ENCODE data around the gene CSNK1A1.
"Not testable (repeated sequence)": the region's sequence is repeated elsewhere in the genome, so short reads cannot be mapped to it uniquely, and the experiment has no call there.

CSNK1A1 gene

DNA sequence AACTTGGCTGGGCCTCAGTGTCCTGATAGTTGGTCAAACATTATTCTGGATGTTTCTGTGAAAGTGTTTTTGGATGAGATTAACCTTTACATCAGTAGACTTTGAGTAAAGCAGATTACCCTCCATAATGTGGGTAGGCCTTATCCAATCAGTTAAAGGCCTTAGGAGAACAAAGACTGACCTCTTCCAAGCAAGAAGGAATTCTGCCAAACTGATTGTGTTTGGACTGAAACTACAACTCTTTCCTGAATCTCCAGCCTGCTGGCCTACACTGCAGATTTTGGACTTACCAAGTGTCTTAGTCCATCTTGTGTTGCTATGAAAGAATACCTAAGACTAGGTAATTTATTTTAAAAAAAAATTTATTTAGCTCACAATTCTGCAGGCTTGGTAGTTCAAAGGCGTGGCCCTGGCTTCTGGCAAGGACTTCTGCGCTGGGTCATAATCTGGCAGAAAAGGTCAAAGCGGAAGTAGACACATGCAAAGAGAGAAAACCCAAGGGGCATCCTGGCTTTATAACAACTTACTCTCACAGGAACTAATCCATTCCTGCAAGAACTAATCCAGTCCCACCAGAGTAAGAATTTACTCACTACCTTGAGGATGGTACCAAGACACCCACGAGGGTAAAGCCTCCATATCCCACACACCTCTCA is 21.5 kb upstream of the CSNK1A1 start:
- no peak for DNase-seq (ENCODE audit: low read depth in 2 of 2)

DNA sequence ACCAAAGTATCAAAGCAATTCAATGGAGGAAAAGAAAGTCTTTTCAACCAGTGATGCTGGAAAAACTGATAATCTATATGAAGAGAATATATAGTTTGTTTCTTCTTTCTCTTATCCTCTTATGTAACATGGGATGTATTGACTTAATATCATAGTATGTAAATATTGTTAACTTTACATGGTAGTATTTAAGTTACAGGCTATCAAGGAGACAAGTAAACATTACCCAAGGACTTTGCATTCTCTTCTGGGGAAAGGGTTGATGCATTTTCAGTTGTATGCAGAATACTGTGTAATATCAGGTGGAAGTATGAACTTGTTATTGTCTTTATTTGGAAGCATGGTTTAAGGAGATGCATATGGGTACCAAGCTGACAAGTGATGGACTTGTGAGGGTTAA is 20.9 kb upstream of the CSNK1A1 start:
- DNase-seq (ENCODE audit: low read depth in 2 of 2): no peak

DNA sequence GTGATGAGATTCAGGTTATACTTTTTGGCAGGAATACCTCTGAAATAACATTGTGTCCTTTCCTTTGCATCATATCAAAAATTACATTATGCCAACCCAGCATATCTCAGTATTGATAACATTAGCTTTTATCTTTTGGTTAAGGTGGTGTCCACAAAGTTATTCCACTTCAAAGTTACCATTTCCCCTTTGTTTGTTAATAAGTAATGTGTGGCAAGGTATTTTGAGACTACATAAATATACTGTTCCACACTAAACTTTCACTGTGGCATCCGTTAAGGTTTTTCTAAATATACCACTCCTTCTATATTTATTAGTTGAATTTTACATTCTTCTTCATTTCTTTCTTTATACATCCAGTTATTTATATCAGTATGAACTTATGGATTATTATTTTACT is 16.0 kb upstream of the CSNK1A1 start:
- no peak for DNase-seq (ENCODE audit: low read depth in 2 of 2)

DNA sequence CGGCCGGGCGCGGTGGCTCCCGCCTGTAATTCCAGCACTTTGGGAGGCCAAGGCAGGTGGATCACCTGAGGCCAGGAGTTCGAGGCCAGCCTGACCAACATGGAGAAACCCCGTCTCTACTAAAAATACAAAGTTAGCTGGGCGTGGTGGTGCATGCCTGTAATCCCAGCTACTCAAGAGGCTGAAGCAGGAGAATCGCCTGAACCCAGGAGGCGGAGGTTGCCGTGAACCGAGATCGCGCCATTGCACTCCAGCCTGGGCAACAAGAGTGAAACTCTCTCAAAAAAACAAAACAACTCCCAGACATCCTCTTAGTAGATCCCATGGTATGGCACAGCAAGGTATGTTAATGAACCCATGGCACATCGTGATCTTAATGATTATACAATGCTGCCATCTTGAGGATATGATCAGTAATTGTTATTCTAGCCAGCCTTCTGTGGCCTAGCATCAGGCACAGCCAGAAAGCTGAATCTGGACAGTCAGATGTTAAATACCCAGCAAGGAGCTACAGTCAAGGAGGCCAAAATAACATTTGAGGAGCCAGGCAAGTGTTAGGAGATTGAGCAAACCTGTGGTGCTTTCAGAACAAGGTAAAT is 13.4 kb upstream of the CSNK1A1 start:
- not testable (repeated sequence) for DNase-seq (ENCODE audit: low read depth in 2 of 2)

DNA sequence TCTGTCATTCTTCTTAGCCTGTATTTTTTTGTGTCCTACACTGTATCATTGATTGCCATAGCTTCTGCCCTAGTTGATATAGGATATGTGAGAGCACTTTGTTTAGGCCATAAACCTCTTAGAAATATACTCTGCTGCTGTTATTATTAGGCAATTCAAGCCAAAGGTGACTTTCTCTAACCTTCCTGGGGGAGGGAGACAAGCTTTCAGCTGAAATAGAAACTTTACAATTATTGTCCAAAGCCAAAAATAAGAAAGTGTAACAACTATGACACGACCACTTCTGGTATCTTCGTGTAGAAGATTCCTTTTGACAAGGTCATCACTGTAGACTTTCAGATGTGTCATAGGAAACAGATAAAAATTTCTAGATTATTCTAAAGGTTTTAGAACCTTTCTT is 12.2 kb upstream of the CSNK1A1 start:
- no peak for DNase-seq (ENCODE audit: low read depth in 2 of 2)

DNA sequence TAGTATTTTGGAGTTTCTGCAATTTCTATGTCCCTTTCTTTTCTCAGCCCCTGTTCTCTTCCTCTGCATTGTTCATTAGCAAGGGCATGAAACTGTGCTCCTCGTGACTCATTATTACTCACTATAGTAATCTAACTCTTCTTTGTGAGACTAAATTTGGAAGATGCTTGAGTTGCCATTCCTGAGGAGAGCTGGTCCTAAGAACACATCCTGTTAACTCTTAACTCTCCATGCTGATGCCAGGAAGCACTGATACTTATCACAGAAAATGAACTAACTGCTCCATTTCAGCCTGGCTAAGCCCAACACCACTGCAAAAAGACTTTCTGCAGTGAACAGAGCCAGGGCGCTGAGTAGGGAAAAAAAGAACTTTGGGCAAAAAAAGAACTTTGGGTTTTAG is 10.6 kb upstream of the CSNK1A1 start:
- DNase-seq (ENCODE audit: low read depth in 2 of 2): no peak

DNA sequence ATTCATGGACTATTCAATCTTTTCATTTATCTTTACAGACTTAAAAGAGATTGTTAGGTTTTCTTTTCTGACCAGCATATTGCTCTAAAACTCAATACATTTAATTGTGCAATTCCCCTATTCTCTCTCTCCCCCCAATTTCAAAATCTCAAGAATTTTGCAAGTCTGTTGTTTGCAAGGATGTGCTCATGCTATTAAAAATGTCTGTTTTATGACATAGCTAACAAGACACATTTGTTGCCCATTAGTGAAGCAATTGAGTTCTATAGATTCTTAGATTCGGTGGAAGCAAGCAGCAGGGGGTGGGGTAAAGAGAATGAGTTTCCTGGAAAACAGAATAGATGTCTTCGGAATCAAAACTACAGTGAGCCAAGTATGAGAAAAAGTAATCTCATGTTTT is 8.5 kb upstream of the CSNK1A1 start:
- no peak for DNase-seq (ENCODE audit: low read depth in 2 of 2)

DNA sequence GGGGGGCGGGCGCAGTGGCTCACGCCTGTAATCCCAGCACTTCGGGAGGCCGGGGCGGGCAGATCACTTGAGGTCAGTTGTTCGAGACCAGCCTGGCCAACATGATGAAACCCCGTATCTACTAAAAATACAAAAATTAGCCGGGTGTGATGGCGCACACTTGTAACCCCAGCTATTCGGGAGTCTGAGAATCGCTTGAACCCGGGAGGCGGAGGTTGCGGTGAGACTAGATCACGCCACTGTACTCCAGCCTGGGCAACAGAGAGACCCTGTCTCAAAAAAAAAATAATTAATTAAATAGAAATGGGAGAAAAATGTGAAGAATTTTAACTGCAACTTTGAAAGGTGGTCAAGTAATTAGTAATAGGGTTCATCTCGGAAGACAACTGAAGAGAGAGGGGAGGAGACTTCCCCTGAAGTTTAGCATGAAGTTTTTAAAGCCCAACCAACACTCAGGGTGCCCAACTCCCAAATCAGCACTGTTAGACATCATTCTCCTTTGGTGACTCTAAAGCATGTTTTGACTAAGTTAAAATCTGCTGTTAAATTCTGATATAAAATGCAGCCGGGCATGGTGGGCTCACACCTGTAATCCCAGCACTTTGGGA is 1.4 kb upstream of the CSNK1A1 start:
- DNase-seq (ENCODE audit: low read depth in 2 of 2): no peak

DNA sequence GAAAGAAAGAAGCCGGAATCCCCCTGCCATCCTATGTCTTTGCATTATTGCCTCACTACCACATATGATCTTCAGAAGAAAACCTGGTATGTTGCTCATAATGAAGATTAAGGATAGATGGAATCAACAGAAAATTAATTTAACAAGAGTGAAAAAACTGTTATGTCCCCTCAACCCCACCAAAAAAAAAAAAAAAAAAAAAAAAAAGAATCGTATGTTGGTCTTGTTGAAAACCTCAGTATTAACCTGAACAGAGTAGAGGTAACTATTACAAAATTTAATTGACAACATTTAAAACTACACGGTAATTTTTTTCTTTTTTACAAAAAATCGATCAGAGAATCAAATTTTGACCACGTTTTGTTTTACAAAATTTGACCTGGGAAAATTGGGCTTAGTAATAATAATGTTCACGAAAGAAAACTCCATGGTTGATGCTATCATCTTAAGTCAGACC is 827 bp upstream of the CSNK1A1 start:
- DNase-seq (ENCODE audit: low read depth in 2 of 2): no peak

DNA sequence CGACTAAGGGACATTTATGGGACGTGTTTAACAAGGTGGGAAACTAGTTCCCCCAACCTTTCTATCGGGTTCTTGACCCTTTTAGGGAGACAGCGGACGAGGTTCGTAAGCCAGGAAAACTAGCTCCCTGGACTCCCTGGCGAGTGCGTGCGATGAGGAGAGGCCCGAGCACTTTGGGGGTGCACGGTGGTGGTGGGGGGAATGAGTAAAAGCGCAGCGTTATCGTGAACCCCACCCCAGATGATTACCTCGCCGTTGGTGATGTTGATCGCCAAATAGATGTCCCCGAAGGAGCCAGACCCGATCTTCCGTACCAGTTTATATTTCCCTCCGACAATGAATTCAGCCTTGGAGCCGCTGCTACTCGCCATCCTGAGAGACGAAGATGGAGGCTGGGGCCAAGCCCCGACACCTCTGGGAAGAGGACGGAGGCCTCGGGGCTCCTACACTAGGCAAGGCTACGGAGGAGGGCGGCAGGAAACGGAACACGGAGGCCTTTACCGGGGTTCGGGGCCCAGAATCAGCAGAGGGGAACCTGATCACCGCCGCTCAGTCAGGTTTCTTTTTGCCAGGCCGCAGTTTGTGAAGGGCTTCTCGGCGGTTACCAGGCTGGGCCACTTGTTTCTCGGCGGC is 529 bp downstream of the CSNK1A1 start:
- DNase-seq (ENCODE audit: low read depth in 2 of 2): no peak

DNA sequence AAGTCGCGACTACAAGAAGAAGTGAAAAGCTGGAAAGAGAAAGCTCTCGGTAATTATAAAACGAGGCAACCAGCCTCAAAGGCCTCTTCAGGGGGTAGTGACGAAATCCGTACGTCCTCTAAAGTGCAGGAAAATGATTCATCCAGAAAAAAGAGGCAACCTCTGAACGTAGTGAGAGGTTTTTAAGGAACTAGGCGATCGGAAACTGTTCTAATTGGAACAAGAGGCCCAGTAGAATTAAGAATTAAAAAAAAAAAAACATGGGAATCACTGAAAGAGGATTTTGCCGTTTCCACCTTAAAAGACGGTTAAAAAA is 1.0 kb downstream of the CSNK1A1 start:
- DNase-seq (ENCODE audit: low read depth in 2 of 2): no peak

DNA sequence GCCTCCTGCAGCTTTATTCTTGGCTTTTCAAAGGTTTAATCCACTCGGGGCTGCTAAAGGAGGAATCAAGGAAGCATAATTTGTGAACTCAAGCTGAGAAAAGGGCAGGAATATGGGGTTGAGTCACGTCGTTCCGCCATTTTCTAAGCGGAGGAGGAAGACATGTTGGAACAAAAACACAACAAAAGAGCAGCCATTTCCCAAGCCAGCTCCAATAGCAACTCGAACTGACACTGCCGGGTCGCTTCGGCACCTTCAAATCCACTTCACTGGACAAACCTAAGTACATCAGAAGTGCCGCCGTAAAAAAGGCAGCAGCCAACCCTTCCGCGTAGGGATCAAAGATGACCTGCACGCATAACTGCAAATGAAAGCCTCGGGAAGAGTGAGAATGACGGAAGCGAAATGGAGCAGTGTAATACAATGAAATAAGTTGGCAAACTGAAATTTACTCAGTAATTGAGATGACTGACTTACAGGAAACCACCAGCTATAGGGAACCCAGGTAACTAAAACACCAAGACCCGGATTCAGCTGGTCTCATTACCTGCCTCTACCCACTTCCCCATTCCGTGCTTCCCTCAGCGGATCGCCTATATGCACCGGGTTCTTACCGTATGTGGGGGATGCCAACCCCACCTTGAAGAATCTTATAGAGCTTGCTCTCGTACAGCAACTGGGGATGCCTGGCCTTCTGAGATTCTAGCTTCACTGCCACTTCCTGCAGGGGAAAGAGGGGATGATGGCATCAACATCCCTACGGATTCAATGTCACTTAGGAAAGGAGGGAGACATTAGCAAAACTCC is 1.6 kb downstream of the CSNK1A1 start:
- DNase-seq (ENCODE audit: low read depth in 2 of 2): no peak

DNA sequence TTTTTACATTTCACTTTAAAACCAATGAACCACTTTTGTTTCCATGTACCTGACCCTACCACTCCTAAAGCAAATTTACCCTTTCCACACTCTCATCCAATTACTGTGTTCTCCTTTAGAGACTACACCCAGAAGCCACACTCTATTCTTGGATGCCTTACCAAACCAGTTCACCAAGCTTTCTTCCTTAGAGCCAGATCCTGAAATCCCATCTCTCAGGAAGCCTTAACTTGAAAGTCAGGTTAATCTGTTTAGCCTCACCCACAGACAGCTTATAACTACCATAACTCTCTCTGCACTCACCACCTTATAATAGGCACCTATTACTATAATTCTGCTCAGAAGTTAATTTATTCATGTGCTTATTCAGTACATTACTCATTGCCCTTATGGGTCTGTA is 4.3 kb downstream of the CSNK1A1 start:
- DNase-seq (ENCODE audit: low read depth in 2 of 2): no peak

DNA sequence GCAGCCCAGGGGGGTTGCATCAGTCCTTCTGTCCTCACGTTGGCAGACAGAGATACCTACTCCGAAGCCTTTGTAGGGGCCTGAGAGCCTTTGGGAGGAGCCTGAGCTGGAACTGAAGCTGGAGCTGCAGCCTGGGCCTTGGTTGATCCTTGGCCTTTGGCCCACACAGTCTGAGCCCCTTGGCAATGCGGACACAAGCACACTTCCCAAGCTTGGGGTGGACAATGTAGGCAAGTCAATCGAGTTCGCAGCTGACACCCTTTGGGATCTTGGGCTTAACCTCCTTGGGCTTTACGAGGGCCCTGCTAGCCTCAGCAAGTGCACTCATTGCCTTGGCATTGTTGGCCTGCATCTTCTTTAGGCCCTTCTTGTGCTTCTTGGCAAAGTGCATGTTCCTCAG is 5.9 kb downstream of the CSNK1A1 start:
- DNase-seq (ENCODE audit: low read depth in 2 of 2): no peak

DNA sequence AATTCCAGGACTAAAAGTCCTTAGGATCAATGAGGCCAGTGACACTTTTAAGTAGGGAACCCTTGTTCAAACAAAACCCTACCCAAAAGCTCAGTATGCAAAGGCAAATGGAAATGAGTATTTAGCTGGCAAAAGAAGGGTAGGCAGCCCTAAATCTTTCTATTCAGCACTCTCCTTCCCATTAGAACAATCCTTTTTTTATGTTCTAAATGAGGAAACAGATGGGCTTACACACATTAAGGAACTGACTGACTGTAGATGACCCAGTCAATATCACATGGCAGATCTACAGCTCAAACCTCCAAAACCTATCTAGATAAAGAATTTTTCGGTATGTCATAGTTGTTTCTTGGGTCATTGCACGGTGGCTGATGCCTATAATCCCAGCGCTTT is 7.2 kb downstream of the CSNK1A1 start:
- DNase-seq (ENCODE audit: low read depth in 2 of 2): no peak

DNA sequence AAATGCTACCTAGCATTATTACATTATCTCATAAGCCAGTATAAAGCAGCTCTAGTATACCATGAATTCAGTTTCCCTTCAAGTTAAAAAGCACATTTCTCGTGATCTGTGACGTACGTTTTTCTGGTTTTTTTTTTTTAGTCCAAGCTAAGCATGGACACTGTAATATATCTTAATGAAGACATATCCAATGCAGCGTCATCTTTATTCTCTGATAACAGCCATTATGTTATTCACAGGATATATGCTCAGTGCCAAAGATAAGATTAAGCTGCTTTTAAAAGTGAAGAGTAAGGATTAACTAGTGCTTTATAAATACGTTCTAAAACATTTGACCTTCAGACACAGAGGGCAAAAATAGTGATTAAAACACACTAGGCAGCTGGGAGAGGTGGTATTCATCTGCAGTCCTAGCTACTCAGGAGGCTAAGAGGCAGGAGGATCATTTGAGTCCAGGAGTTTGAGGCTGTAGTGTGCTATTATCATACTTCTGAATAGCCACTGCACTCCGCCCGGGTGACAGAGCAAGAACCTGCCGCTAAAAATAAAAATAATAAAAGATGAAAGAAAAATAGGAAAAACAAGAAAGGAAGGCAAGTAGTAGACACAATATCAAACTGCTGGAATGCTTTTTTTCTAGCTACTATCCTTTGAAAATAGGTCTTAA is 7.7 kb downstream of the CSNK1A1 start:
- no peak for DNase-seq (ENCODE audit: low read depth in 2 of 2)

DNA sequence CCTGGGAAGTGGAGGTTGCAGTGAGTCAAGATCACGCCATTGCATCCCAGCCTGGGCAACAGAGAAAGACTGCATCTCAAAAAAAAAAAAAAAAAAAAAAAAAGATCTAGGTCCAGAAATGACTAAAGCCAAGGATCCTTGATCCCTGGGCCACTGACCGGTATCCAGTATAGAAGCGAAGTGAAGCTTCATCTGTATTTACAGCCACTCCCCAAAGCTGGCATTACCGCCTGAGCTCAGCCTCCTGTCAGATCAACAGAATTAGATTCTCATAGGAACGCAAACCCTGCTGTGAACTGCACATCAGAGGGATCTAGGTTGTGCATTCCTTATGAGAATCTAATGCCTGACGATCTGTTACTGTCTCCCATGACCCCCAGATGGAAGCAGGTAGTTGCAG is 9.3 kb downstream of the CSNK1A1 start:
- no peak for DNase-seq (ENCODE audit: low read depth in 2 of 2)

DNA sequence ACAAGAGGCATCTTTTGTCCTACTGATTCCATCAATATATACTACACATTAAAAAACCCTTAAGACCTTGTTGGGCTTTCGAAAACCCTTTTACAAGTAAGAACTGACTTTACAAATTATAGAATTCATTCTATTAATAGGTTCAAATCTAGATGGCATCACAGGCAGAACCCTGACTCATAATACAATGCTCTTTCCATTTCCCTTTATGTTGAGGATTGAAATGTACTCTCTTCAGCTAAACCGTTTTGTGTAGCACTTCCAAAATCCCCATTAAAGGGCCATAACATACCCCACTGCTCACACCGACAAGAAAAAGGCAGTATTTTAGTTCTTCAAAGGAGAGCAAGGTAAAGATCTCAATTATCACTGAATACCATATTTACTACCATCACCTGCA is 11.2 kb downstream of the CSNK1A1 start:
- DNase-seq (ENCODE audit: low read depth in 2 of 2): no peak

DNA sequence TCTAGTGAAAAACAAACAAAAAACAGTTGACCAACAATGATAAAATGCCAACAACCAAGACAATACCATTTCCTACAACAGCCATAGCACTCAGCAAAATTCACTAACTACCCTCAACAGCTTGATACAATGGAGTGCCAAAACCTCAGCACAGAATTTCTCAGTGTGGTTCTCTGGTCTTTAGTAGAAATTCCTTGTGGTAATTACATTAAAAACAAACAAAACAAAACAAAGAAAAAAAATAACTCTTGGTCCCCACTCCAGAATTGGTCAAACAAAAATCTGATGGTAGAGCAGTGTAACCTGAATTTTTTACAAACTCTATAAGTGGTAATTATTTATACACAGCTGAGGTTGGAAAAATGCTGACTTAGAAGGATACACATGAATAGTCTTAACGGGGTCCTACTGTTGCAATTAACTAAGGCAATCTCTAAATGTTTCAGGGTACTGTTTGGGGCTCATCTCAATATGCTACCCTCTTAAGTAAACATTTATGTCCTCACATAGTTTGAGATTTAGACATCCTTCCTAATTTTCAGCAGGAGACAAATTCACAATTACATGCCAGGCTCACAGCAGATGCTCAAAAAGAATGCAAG is 13.8 kb downstream of the CSNK1A1 start:
- no peak for DNase-seq (ENCODE audit: low read depth in 2 of 2)

DNA sequence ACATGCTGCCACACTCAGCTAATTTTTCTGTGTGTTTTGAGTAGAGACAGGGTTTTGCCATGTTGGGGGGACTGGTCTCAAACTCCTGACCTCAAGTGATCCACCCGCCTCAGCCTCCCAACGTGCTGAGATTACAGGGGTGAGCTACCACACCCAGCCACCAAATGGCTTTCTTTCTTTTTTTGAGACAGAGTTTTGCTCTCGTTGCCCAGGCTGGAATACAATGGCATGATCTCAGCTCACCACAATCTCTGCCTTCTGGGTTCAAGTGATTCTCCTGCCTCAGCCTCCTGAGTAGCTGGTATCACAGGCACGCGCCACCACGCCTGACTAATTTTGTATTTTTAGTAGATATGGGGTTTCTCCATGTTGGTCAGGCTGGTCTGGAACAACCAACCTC is 15.5 kb downstream of the CSNK1A1 start:
- not testable (repeated sequence) for DNase-seq (ENCODE audit: low read depth in 2 of 2)

DNA sequence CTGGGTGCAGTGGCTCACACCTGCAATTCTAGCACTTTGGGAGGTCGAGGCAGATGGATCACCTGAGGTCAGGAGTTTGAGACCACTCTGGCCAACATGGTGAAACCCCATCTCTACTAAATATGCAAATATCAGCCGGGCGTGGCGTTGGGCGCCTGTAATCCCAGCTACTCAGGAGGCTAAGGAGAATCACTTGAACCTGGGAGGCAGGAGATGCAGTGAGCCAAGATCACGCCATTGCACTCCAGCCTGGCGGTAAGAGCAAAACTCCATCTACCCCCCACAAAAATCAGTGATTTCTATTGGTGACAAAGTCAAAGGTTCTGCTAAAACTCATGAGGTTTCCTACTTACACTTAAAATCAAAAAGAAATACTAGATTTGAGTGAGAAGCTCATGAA is 18.8 kb downstream of the CSNK1A1 start:
- no peak for DNase-seq (ENCODE audit: low read depth in 2 of 2)
